ENCODE data around the gene DIS3L.

DIS3L gene

DNA sequence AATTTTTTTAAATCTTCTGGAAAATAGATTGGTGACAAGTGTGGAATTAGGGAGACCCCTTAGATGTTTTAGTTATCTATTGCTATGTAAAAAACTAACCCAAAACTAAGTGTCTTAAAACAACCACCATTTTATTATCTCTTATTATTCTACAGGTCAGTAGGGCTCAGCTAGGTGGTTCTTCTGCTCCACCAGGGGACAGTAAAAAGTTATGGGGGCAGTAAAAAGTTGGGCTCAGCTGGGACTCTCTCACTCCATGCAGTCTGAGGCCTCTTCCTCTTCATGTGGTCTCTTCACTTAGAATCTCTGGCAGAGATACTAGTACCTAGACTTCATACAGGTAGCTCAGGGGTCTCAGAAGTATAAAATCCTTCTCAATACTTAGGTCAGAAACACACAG, 18.0 kb upstream of the DIS3L start:
- DNase-seq (ENCODE audit: low read depth), result no peak
- H3K4me3 ChIP-seq (ENCODE audit: low read depth, low read length), result no peak overlapping the region

GRCh38 chr15:66276546-66276945, 16.8 kb upstream of the DIS3L start:
- DNase-seq (ENCODE audit: low read depth), result no peak
- no peak overlapping the region for H3K4me3 ChIP-seq (ENCODE audit: low read depth, low read length)

DNA sequence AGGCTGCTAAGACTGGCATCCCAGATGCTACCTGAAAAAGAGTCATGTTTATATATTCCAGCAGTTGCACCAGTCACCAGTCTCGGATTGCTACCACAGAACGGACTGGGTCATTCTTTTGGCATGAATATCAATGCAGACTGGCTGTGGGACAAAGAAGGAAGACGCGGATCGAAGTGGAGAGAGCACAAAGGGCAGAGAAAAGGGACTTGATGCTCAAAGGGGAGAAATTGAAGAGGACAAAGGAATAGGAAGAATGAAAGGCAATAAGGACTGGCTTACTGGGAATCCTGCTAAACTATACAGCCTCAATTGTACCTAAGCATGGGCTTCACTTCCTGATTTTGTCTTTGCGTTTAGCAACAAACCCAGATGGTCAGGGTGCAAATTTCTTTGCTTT, 15.3 kb upstream of the DIS3L start:
- DNase-seq (ENCODE audit: low read depth), result no peak
- H3K4me3 ChIP-seq (ENCODE audit: low read depth, low read length), result no peak overlapping the region

- DNase-seq (ENCODE audit: low read depth), result no peak
- no peak overlapping the region for H3K4me3 ChIP-seq (ENCODE audit: low read depth, low read length)
Observed at GRCh38 chr15:66278671-66279070, 14.7 kb upstream of the DIS3L start.

GRCh38 chr15:66284271-66284670, 9.1 kb upstream of the DIS3L start:
- H3K4me3 ChIP-seq (ENCODE audit: low read depth, low read length), result no peak overlapping the region
- DNase-seq (ENCODE audit: low read depth), result no peak

DNA sequence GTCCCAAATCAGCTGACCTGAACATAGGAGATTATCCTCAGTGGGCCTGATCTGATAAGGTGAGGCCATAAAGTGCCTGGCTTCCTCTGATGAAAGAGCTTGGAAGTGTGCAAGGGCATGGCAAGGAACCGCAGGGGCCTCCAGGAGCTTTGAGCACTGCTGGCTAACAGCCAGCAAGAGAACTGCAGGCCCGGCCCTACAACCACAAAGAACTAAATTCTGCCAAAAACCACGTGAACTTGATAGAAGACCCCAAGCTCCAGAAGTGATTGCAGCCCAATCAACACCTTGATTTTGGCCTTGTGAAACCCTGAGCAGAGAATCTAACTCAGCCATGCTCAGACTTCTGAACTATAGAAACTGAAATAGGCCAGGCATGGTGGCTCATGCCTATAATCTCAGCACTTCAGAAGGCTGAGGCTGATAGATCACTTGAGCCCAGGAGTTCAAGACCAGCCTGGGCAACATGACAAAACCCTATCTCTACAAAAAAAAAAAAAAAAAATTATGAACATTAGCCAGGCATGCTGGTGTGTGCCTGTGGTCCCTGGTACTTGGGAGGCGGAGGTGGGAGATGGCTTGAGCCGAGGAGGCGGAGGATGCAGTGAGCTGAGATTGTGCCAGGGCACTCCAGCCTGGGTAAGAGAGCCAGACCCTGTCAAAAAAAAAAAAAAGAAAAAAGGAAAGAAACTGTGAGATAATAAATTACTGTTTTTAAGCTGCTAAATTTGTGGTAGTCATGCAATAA, 7.7 kb upstream of the DIS3L start:
- no peak for DNase-seq (ENCODE audit: low read depth)
- no peak overlapping the region for H3K4me3 ChIP-seq (ENCODE audit: low read depth, low read length)

DNA sequence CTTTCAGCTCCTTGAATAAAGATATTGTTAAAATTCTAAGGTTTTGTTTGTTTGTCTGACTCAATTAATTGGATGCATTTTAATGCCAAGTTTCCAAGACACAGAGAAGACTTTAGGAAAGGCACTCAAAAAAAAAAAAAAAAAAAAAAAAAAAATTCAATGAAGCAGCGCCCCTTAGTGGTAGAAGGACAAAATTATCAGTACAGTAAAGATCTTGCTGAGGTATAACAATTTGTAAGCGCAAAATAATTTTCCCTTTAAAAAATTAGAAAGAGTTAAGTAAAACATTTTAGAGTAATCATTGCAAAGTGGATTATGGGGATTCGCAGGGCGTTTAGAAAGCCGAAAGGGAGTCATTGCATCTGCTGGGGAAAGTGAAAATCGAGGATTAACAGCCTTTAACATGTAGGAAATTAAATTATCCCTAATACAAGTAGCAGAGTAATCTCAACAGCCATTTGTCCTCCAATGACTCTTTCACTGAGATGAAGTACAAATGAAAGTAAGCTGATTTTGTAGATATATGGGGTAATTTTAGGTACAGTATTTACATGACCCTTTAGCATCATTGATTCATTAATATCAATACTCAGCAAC, 5.8 kb upstream of the DIS3L start:
- DNase-seq (ENCODE audit: low read depth), result no peak
- H3K4me3 ChIP-seq (ENCODE audit: low read depth, low read length), result no peak overlapping the region

DNA sequence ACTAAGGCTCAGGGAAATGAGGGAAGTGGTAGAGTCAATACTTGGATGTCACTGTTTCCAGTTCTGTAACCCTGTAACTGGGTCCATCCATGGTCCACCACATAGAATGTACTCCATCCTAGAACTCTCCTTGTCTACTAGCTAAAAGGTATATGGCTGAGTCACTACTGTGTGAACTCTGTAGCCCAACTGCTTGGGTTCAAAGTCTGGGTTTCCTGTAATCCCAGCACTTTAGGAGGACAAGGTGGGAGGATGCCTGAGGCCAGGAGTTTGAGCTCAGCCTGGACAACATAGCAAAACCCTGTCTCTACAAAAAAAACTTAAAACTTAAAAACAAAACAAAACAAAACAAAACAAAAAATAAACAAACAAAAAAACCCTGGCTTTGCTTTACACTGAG, 5.3 kb upstream of the DIS3L start:
- DNase-seq (ENCODE audit: low read depth), result no peak
- no peak overlapping the region for H3K4me3 ChIP-seq (ENCODE audit: low read depth, low read length)

- no peak for DNase-seq (ENCODE audit: low read depth)
- H3K4me3 ChIP-seq (ENCODE audit: low read depth, low read length), result no peak overlapping the region
Observed at GRCh38 chr15:66288551-66289185, 4.7 kb upstream of the DIS3L start.

GRCh38 chr15:66290007-66290406, 3.4 kb upstream of the DIS3L start:
- no peak for DNase-seq (ENCODE audit: low read depth)
- no peak overlapping the region for H3K4me3 ChIP-seq (ENCODE audit: low read depth, low read length)

DNA sequence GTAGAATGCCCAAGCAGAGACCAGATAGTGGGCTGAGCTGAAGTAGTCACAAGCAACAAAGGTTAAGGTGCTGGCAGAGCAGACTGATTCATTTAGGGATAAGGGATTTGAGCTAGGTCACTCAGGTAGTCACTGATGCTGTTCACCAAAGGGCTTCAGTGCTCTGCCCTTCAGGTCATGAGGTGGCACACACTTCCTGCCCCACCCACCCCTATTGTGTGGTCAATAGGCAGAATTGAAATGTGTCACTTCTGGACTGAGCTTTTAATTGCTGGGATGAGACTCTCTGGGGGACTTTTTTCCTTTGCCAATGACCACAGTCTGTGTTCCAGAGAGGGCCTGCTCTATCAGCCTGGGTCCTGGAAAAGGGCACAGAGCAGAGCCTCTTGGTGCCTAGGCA, 2.9 kb upstream of the DIS3L start:
- no peak for DNase-seq (ENCODE audit: low read depth)
- H3K4me3 ChIP-seq (ENCODE audit: low read depth, low read length), result no peak overlapping the region

DNA sequence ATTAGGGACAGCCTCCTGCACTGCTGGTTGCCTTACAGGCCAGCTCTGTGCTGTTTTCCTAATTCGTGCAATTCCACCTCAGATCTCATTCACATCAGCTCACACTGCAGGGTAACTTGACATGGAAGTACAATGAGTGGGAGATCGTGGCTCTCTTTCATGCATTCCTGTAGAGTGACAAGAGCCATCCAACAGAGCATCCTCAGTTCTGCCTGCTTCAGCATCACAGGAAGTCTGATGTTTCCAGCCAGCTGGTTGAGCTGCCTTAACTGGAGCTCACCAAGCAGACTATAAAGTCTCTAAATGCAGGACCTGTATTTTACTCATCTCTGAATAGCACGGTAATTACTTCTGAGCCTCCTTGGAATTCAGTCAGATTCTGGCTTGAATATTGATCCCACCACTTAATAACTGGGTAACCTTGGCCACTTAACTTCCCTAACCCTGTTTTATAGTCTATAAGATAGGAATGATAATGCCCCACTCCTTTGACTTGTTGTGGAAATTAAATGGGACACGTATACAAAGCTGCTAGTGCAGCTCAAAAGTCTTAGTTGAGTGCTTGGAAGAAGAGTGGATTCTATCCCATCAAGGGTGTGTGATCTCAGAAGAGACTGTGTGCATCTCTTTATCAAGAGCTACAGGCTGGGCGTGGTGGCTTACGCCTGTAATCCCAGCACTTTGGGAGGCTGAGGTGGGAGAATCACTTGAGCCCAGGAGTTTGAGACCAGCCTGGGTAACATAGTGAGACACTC, 1.4 kb upstream of the DIS3L start:
- DNase-seq (ENCODE audit: low read depth), result no peak
- no peak overlapping the region for H3K4me3 ChIP-seq (ENCODE audit: low read depth, low read length)

GRCh38 chr15:66292571-66293418, 573 bp upstream of the DIS3L start:
- no peak for DNase-seq (ENCODE audit: low read depth)

DNA sequence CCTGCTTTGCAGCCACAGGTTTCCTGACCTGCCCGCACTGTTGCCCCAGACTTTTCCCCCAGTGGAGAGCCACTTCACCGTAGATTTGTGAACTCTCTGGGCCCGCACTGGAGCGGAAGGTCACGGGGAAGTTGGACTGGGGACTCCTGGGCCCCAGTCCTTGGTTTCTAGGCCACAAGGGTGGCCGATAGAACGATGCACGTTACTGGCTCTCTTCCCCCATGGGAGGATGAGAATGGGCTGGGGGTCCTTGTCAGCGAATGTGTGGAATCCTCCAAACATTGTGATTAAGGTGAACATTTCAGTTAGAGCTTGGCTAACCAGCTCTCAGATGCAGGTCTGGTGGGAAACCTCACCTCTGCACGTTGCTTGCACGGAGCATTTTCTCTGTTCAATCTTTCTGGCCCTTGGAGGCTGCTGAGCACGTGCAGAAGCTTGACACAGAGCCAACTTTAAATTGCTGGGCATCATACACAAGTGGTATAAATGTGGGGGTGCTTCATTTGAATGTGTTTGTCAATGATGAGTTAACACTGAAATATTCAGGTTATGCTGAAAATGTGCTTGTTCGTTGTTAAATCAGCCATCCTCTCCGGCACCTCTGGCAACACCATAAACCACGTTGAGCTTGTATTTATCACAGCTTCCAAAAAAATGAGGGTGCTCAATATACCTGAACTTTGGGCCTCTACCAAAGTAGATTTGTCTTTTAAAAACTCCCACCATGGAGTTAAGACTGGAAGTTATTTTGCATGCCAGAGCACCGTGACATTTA, 976 bp downstream of the DIS3L start:
- H3K4me3 ChIP-seq (ENCODE audit: low read depth, low read length), result peak overlapping the region; percentile 60
- DNase-seq (ENCODE audit: low read depth), result peak; percentile 17

More at GRCh38 chr15:66292571-66293418, 573 bp upstream of the DIS3L start:
- peak overlapping the region; percentile 60 for H3K4me3 ChIP-seq (ENCODE audit: low read depth, low read length)

- DNase-seq (ENCODE audit: low read depth), result no peak
- no peak overlapping the region for H3K4me3 ChIP-seq (ENCODE audit: low read depth, low read length)
Observed at GRCh38 chr15:66294932-66295235, 1.5 kb downstream of the DIS3L start.

DNA sequence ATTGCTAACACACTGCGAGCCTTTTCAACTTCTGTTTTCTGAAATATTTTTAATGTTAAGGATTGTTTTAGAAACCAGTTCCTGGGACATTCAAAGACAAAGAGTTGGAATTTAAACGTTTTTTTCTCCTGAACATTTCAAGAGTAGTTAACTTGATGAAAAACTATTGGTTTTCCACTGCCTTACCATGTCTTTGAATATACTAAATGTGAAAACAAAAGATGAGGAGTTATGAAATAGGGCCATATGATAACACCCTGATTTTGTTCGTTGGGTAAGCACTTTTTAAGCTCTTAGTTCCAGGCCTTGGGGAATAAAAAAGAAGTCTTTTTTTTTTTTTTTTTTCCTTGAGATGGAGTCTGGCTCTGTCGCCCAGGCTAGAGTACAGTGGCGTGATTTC, 2.8 kb downstream of the DIS3L start:
- DNase-seq (ENCODE audit: low read depth), result no peak
- no peak overlapping the region for H3K4me3 ChIP-seq (ENCODE audit: low read depth, low read length)

DNA sequence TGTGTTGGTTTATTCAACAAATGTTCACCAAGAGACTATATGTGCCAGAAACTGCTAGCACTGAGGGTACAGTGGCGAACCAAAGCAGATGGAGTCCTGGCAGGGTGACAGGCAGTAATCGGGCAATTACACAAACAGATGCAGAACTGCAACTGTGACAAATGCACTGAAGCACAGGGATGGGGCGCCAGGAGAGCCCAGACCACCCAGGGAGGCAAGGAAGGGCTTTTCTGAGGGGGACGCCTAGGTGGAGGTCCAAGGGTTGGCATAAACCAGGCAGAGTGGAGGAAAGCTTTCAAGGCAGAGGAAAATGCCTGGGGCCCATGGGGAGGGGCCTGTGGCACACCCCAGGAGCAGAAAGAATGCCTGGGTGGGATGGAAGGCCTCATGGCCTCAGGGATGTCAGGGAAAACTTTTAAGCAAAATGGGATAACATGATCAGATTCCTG, 5.5 kb downstream of the DIS3L start:
- no peak overlapping the region for H3K4me3 ChIP-seq (ENCODE audit: low read depth, low read length)
- no peak for DNase-seq (ENCODE audit: low read depth)

DNA sequence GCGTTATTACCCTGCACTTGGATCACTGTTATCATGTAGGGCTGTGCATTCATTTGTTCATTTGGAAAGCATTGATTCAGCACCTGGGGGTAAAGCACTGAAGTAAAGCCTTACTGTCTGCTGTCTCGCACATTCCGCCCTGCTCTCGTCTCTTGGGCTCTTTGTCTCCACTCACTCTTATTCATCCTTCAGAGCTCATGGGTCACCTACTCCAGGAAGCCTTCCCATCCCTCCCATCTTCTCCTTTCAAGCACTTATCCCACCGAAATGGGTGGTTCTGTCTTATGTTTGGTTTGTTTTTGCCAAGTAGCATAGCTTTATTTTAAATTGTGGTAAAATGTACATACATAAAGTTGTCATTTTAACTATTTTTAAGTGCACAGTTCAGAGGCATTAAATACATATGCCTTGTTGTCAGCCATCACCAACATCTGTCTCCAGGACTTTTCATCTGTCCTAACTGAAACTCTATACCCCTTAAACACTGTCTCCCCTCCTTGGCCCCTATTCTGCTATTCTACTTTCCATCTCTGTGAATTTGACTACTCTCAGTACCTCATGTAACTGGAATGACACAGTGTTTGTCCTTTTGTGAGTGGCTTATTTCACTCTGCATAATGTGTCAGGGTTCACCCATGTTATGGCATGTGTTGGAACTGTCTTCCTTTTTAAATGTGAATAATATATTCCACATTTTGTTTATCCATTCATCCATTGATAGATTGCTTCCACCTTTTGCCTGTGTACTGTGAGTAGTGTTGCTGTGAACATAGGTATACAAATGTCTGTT, 9.3 kb downstream of the DIS3L start:
- H3K4me3 ChIP-seq (ENCODE audit: low read depth, low read length), result no peak overlapping the region
- DNase-seq (ENCODE audit: low read depth), result no peak

Data from skeletal muscle cell (primary cell).